Measurements from ENCODE around the gene TMEM132E. TPM values are rescaled to one million over a fixed set of nuclear protein-coding genes. Genes with fewer than 3 reads are reported as not detected.

TMEM132E gene
- total and polyA plus RNA-seq, 2 experiments from 2014 or later, result 0.16 to 0.45 TPM

GRCh38 chr17:34665819-34666763, 86.7 kb downstream of the TMEM132E start:
- Mint-ChIP-seq H3K4me3 (peak overlapping the region; percentile 42), H3K27me3 (ENCODE audit: insufficient read depth, low read depth, poor library complexity) (peaks cover 9% of the 10 kb centered on the region)

More at GRCh38 chr17:34665819-34666763, 86.7 kb downstream of the TMEM132E start:
- no peak overlapping the region; the same call in 1 of the 2 replicates for H3K27ac Mint-ChIP-seq
- peak overlapping the region; percentile 96 for H2AFZ ChIP-seq
- no peaks in the 10 kb centered on the region for H3K27me3 ChIP-seq (ENCODE audit: insufficient read depth)
- peak; percentile 92 for ATAC-seq
- peak overlapping the region; percentile 53 for H3K4me2 ChIP-seq
- peaks cover 11% of the 10 kb centered on the region for H3K4me1 ChIP-seq (ENCODE audit: insufficient read depth)
- no peaks in the 10 kb centered on the region for H3K9me3 Mint-ChIP-seq
- no peaks in the 10 kb centered on the region for H4K20me1 ChIP-seq (replicated peaks; ENCODE audit: insufficient read depth)
- no peaks in the 10 kb centered on the region for H3K36me3 Mint-ChIP-seq (ENCODE audit: low read depth)
- H3K79me2 ChIP-seq (replicated peaks; ENCODE audit: insufficient read depth), result no peaks in the 10 kb centered on the region
- no peaks in the 10 kb centered on the region for H3K9me2 ChIP-seq (ENCODE audit: insufficient read depth)
- H3F3A ChIP-seq (replicated peaks; ENCODE audit: low read depth), result no peaks in the 10 kb centered on the region
- peak; percentile 83 for DNase-seq (ENCODE audit: low spot score)
- H3K27ac ChIP-seq (ENCODE audit: low read depth), result peak overlapping the region; percentile 18; the same call in 1 of the 2 replicates
- peaks cover 27% of the 10 kb centered on the region for H3K4me1 Mint-ChIP-seq
- peak overlapping the region; percentile 38 for H3K4me3 ChIP-seq
- no peaks in the 10 kb centered on the region for H3K36me3 ChIP-seq (ENCODE audit: insufficient read depth)
- TF ChIP-seq EZH2 (IDR thresholded peaks at IDR 0.05; ENCODE audit: low read depth, unreplicated experiment) (no peak), ZNF114 (CRISPR knock-in tag; IDR thresholded peaks at IDR 0.05) (no peak), ZNF462 (CRISPR knock-in tag; IDR thresholded peaks at IDR 0.05) (no peak), ZNF331 (CRISPR knock-in tag; IDR thresholded peaks at IDR 0.05; ENCODE audit: low read depth) (no peak), POLR2AphosphoS5 (IDR thresholded peaks at IDR 0.05; ENCODE audit: low read depth) (no peak), EZH2phosphoT487 (IDR thresholded peaks at IDR 0.05; ENCODE audit: unreplicated experiment) (no peak)
- TF ChIP-seq, protein P1, sequence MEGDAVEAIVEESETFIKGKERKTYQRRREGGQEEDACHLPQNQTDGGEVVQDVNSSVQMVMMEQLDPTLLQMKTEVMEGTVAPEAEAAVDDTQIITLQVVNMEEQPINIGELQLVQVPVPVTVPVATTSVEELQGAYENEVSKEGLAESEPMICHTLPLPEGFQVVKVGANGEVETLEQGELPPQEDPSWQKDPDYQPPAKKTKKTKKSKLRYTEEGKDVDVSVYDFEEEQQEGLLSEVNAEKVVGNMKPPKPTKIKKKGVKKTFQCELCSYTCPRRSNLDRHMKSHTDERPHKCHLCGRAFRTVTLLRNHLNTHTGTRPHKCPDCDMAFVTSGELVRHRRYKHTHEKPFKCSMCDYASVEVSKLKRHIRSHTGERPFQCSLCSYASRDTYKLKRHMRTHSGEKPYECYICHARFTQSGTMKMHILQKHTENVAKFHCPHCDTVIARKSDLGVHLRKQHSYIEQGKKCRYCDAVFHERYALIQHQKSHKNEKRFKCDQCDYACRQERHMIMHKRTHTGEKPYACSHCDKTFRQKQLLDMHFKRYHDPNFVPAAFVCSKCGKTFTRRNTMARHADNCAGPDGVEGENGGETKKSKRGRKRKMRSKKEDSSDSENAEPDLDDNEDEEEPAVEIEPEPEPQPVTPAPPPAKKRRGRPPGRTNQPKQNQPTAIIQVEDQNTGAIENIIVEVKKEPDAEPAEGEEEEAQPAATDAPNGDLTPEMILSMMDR (conservative IDR thresholded peaks at IDR 0.05; ENCODE audit: low read depth in 2 of 2), result peak; percentile 36 to 46
